Nephron progenitor cell (in vitro differentiated cells): ENCODE data around the gene GMDS.

Experiments
- DNase-seq: peaks from one replicate; pipeline ENCODE4 v3.0.0; 2021
- H3K27ac Mint-ChIP-seq: 2 replicates; pipeline ENCODE4 v1.8.0; 2021; ENCODE audit warnings: mild to moderate bottlenecking, moderate library complexity, mixed read lengths
- H3K27me3 Mint-ChIP-seq: 2 replicates; pipeline ENCODE4 v1.8.0; 2021; ENCODE audit warnings: mild to moderate bottlenecking, low read depth, mixed read lengths; ENCODE audit not compliant: poor library complexity
- H3K36me3 Mint-ChIP-seq: 2 replicates; pipeline ENCODE4 v1.8.0; 2021; ENCODE audit warnings: low read depth, mixed read lengths
- H3K4me1 Mint-ChIP-seq: 2 replicates; pipeline ENCODE4 v1.8.0; 2021; ENCODE audit warnings: mixed read lengths
- H3K4me3 Mint-ChIP-seq: 2 replicates; pipeline ENCODE4 v1.8.0; 2021; ENCODE audit warnings: mild to moderate bottlenecking, moderate library complexity, mixed read lengths
- H3K9me3 Mint-ChIP-seq: 2 replicates; pipeline ENCODE4 v1.8.0; 2021; ENCODE audit warnings: mild to moderate bottlenecking, moderate library complexity, mixed read lengths
- TF ChIP-seq, protein P1 (sequence below): fragments of 200-600 bp; sonication (generic); IDR thresholded peaks from 2 replicates; pipeline ENCODE4 v1.5.0; 2021; ENCODE audit warnings: antibody characterized with exemption

The GMDS gene

DNA sequence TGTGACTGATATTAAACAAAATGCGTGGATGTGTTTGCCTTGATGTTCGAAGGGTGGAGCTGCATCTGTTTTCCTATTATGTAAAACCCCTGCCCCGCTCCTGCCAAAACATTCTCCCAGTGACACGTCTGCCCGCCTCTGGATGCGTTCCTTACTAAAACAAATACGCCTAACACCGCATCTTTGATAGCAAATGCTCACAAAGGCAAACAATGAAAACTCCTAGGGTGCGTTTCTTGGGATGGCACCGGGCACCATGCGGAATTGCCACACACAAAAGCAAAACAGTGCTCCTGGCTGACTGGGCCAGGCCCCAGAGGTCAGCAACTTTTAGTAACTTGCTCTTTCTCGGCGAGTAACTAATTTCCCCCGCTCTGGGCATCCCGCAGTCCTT lies 644.6 kb downstream of the GMDS start:
- H3K36me3 Mint-ChIP-seq: no peaks in the 10 kb centered on the region
- peaks cover 40% of the 10 kb centered on the region for H3K27me3 Mint-ChIP-seq
- TF ChIP-seq, protein P1, sequence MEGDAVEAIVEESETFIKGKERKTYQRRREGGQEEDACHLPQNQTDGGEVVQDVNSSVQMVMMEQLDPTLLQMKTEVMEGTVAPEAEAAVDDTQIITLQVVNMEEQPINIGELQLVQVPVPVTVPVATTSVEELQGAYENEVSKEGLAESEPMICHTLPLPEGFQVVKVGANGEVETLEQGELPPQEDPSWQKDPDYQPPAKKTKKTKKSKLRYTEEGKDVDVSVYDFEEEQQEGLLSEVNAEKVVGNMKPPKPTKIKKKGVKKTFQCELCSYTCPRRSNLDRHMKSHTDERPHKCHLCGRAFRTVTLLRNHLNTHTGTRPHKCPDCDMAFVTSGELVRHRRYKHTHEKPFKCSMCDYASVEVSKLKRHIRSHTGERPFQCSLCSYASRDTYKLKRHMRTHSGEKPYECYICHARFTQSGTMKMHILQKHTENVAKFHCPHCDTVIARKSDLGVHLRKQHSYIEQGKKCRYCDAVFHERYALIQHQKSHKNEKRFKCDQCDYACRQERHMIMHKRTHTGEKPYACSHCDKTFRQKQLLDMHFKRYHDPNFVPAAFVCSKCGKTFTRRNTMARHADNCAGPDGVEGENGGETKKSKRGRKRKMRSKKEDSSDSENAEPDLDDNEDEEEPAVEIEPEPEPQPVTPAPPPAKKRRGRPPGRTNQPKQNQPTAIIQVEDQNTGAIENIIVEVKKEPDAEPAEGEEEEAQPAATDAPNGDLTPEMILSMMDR: no peak
- DNase-seq: no peak
- H3K4me1 Mint-ChIP-seq: peaks cover 63% of the 10 kb centered on the region
- H3K4me3 Mint-ChIP-seq: no peak overlapping the region
- H3K27ac Mint-ChIP-seq: no peak overlapping the region
- no peaks in the 10 kb centered on the region for H3K9me3 Mint-ChIP-seq

DNA sequence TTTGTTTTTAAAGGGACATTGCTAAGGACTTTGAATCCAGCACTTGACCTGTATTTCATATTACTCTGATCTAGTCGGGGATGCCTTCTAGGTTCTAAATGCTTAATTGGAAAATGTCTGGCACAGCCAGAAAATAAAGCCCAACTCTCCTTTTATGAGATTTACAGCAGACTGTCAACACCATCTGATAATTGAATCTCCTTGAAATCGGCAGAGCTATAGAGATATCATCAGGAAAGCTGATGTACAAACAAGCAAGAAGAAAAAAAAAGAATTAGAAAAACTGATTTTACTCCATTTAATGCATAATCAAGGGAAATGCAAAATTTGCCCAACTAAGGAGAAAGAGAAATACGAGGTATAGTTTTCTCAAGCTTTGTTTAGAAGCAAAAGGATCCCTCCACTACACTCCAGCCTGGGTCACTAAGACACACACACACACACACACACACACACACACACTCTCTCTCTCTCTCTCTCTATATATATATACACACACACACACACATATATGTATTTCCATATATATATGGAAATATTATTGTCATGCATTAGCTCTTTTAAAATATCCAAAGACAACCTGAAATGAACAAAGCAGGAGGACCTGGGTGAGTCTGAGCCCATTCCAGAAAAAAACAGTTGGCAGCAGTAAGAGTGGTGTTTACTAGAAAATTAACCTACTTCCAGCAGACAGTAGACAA lies 645.2 kb downstream of the GMDS start:
- Mint-ChIP-seq H3K9me3 (no peaks in the 10 kb centered on the region), H3K27ac (no peak overlapping the region), H3K4me3 (no peak overlapping the region), H3K27me3 (peaks cover 39% of the 10 kb centered on the region), H3K4me1 (peaks cover 58% of the 10 kb centered on the region), H3K36me3 (no peaks in the 10 kb centered on the region)
- TF ChIP-seq, protein P1: no peak
- DNase-seq: no peak

DNA sequence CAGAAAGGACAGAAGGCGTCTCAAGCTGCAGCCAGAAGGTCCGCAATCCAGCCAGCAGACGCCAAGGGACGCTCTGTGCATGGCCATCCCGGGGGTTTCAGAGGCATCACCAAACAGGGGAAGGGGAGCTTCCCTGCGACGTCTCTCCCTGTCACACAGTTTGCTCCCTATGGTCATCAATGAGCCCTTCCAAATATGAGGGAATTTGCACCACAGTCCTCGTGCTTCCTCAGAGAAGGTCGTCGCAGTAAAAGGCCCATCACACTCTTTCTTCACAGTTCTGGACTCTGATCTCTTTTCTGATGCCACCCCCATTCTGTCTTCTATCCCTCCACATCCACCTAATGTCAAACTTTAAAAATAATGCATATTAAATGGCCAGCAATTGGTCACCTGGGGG lies 645.9 kb downstream of the GMDS start:
- H3K9me3 Mint-ChIP-seq: no peaks in the 10 kb centered on the region
- H3K4me3 Mint-ChIP-seq: no peak overlapping the region
- no peak for DNase-seq
- TF ChIP-seq, protein P1: no peak
- H3K4me1 Mint-ChIP-seq: peaks cover 57% of the 10 kb centered on the region
- peaks cover 38% of the 10 kb centered on the region for H3K27me3 Mint-ChIP-seq
- no peaks in the 10 kb centered on the region for H3K36me3 Mint-ChIP-seq
- no peak overlapping the region for H3K27ac Mint-ChIP-seq

DNA sequence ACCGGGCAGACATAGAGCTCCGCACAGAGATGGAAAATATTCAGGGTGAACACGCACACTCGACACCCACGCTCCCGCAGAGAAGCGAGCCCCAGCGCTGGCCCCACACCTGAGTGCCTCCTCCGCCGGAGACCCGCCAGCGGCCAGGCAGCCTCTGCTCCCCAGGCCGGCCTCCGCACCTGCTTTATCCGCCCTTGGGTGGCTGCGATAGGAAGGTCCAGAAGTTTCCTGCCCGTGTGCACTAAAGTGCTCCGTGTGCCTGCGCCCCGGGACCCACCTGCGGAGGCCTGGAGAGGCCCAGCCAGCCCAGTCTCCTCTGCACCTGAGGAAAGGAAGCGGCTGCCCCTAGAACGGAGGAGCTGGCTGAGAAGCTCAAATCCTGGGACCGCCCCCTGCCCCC lies 646.5 kb downstream of the GMDS start:
- peaks cover 60% of the 10 kb centered on the region for H3K4me1 Mint-ChIP-seq
- no peak overlapping the region for H3K27ac Mint-ChIP-seq
- H3K4me3 Mint-ChIP-seq: no peak overlapping the region
- TF ChIP-seq, protein P1: no peak
- no peak for DNase-seq
- H3K36me3 Mint-ChIP-seq: no peaks in the 10 kb centered on the region
- peaks cover 34% of the 10 kb centered on the region for H3K27me3 Mint-ChIP-seq
- no peaks in the 10 kb centered on the region for H3K9me3 Mint-ChIP-seq

DNA sequence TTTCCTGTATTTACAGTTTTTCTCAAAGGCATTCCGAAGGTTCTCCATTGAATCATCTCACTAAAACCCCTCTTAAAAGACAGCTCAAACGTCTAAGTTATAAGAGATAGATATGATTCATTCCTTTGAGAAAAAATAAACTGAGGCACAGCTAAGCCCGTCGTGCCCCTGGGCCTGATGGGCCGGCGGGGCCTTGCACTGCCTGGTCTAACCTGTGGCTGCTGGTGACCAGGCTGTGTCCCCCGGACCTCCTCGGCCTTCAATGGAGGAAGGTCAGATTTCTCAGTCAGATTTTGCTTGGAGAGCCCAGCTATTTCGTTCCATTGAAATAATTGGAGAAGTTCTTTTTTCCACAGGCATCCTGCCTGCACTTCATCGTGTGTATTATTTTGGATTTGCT lies 647.0 kb downstream of the GMDS start:
- DNase-seq: no peak
- Mint-ChIP-seq H3K9me3 (no peaks in the 10 kb centered on the region), H3K4me1 (peaks cover 60% of the 10 kb centered on the region), H3K4me3 (no peak overlapping the region), H3K27me3 (peaks cover 32% of the 10 kb centered on the region), H3K27ac (no peak overlapping the region), H3K36me3 (no peaks in the 10 kb centered on the region)
- TF ChIP-seq, protein P1: no peak

DNA sequence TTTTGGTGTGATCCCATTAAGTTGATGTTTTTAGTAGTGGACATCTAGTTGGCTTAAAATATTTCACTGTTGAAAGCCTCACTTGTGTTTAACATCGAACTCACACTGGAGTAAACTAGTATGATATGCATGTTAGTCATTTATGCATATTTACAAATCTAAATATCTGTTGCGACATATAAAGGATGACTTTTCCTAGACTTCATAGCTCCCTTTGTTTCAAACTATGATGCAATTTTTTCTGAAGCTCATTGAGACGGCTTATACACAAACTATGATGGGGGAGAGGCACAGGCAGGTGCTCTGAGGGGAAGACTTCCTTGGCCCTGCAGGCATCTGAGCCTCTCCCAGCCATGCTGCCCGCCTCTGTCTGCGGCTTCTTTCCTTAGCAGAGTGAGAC lies 647.5 kb downstream of the GMDS start:
- H3K27me3 Mint-ChIP-seq: peaks cover 29% of the 10 kb centered on the region
- no peaks in the 10 kb centered on the region for H3K9me3 Mint-ChIP-seq
- H3K4me1 Mint-ChIP-seq: peaks cover 59% of the 10 kb centered on the region
- H3K27ac Mint-ChIP-seq: no peak overlapping the region
- TF ChIP-seq, protein P1: no peak
- H3K36me3 Mint-ChIP-seq: no peaks in the 10 kb centered on the region
- DNase-seq: no peak
- H3K4me3 Mint-ChIP-seq: no peak overlapping the region
